Thoracic aorta (tissue), 2 donors: Measurements from ENCODE around the gene ACYP2. TPM values are rescaled to one million over a fixed set of nuclear protein-coding genes. Genes with fewer than 3 reads are reported as not detected.

Source experiments
- ATAC-seq: fragments of 150-250 bp; one replicate; pipeline ENCODE4 v1.8.0; 2017; ENCODE audit warnings: low read depth; ENCODE audit not compliant: insufficient number of reproducible peaks, low FRiP score
- DNase-seq: peaks from one replicate; pipeline ENCODE4 v3.0.0-alpha.2; 2020; ENCODE audit warnings: low spot score
- H3K27ac ChIP-seq, 2 donors: fragments of 200-600 bp; sonication (generic); 1 replicate in 1 of 2; 2 replicates in 1 of 2; pipeline ENCODE4 v1.5.1; 2016; ENCODE audit warnings: mild to moderate bottlenecking in 2 of 2, moderate library complexity in 2 of 2
- H3K27me3 ChIP-seq: fragments of 200-600 bp; sonication (generic); replicated peaks from 2 replicates; pipeline ENCODE4 v1.6.0; 2016; ENCODE audit warnings: mild to moderate bottlenecking; ENCODE audit not compliant: insufficient read depth
- H3K36me3 ChIP-seq: fragments of 200-600 bp; sonication (generic); one replicate; pipeline ENCODE4 v1.5.1; 2016
- H3K4me1 ChIP-seq, 2 donors: fragments of 200-600 bp; sonication (generic); 1 replicate in 1 of 2; 2 replicates in 1 of 2; pipeline versions ENCODE4 v1.5.1 to v1.6.0; 2016; ENCODE audit warnings: low read depth in 2 of 2, mild to moderate bottlenecking in 1 of 2; ENCODE audit not compliant: control insufficient read depth in 1 of 2
- H3K4me3 ChIP-seq: fragments of 200-600 bp; sonication (generic); 2 replicates; pipeline ENCODE4 v1.5.1; 2016; ENCODE audit warnings: mild to moderate bottlenecking
- H3K9me3 ChIP-seq: fragments of 200-600 bp; sonication (generic); 2 replicates; pipeline ENCODE4 v1.5.1; 2016
- total RNA-seq, 2 donors: library from RNA; depleted of rRNA; stranded (reverse); fragments of >200 nt; gene quantifications; one replicate each; pipeline versions ENCODE4 v1.1.0 to v1.2.3, GENCODE V29; 2016
- TF ChIP-seq, protein P1 (sequence below): fragments of 200-600 bp; sonication (generic); IDR thresholded peaks from one replicate; pipeline ENCODE4 v1.5.1; 2019; ENCODE audit warnings: antibody characterized with exemption

Gene ACYP2
- total RNA-seq, 2 donors from 2014 or later = 15.5 to 26.7 TPM

DNA sequence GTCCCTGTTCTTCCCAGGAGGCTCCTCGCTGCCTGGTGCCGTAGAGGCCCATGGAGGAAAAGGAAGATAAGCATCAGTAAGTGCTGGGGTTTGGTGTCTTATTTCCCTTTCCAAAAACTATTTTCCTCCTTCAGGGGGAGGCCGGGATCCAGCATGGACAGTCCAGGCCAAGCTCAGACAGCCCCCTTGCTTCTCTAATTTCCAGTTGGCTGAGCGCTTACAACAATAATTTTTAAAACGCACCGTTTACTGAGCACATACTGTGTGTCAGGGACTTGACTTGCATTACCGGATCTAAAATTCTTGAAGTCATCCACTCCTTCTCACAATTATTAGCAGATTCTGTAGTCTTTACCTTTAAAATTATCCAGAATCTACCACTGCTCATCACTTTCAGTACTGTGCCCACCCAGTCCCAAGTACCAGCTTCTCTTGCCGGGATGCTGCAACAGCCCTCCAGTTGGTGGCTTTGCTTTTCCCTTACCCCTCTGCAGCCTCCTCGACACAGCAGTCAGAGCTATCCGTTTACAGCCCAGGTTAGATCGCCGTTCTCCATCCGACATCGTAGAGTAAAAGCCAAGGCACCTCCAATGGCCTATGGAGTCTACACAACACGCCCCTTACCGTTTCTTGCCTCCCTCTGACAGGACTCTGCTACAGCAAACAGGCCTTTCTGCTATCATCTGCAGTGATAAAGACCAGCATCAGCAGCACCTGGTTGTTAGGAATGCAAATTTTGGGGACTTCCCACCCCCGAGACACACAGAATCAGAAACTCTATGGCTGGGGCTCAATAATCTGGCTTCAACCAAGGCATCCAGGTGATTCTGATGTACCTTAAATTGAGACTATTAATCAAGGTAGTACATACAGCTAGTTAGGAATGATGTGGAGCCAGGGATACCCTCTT is 215.8 kb downstream of the ACYP2 start:
- Histone ChIP-seq H3K4me1 (peaks cover 8 to 14% of the 10 kb centered on the region in 2 donors), H3K36me3 (no peaks in the 10 kb centered on the region), H3K4me3 (peak overlapping the region; percentile 76), H3K9me3 (no peaks in the 10 kb centered on the region), H3K27ac (peak overlapping the region; percentile 80 to 92), H3K27me3 (no peaks in the 10 kb centered on the region)
- DNase-seq (no peak), ATAC-seq (no peak)
- TF ChIP-seq, protein P1, sequence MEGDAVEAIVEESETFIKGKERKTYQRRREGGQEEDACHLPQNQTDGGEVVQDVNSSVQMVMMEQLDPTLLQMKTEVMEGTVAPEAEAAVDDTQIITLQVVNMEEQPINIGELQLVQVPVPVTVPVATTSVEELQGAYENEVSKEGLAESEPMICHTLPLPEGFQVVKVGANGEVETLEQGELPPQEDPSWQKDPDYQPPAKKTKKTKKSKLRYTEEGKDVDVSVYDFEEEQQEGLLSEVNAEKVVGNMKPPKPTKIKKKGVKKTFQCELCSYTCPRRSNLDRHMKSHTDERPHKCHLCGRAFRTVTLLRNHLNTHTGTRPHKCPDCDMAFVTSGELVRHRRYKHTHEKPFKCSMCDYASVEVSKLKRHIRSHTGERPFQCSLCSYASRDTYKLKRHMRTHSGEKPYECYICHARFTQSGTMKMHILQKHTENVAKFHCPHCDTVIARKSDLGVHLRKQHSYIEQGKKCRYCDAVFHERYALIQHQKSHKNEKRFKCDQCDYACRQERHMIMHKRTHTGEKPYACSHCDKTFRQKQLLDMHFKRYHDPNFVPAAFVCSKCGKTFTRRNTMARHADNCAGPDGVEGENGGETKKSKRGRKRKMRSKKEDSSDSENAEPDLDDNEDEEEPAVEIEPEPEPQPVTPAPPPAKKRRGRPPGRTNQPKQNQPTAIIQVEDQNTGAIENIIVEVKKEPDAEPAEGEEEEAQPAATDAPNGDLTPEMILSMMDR = no peak

DNA sequence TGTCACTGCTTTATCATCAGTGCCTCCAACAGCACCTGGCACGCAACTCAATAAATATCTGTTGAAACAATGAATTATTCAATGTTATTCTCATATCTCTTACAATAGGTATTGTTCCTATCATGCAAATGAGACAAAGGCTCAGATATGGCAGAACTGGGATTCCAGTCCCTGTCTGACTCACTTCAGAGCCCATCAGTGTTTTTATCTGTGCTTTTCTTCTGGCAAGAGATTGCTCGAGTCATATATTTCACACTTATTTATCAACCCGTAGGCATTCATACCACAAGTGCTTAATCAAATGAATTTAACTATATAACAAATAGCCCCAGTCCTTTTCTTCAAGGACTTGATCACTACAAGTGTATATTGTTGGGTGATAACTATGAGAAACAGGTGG is 217.0 kb downstream of the ACYP2 start:
- Histone ChIP-seq H3K27ac (no peak overlapping the region), H3K4me1 (peaks cover 12 to 14% of the 10 kb centered on the region in 2 donors), H3K27me3 (no peaks in the 10 kb centered on the region), H3K9me3 (no peaks in the 10 kb centered on the region), H3K4me3 (no peak overlapping the region), H3K36me3 (no peaks in the 10 kb centered on the region)
- TF ChIP-seq, protein P1 = no peak
- ATAC-seq (no peak), DNase-seq (no peak)

- Histone ChIP-seq H3K4me1 (peaks cover 2 to 7% of the 10 kb centered on the region in 2 donors), H3K4me3 (no peak overlapping the region), H3K27me3 (no peaks in the 10 kb centered on the region), H3K27ac (no peak overlapping the region), H3K36me3 (no peaks in the 10 kb centered on the region), H3K9me3 (no peaks in the 10 kb centered on the region)
- TF ChIP-seq, protein P1 = no peak
- ATAC-seq (no peak), DNase-seq (no peak)
These were observed 220.9 kb downstream of the ACYP2 start for GRCh38 chr2:54336136-54336976.

- no peak for ATAC-seq
- no peak for DNase-seq
- TF ChIP-seq, protein P1 = no peak
- Histone ChIP-seq H3K27ac (no peak overlapping the region), H3K27me3 (no peaks in the 10 kb centered on the region), H3K4me3 (no peak overlapping the region), H3K9me3 (no peaks in the 10 kb centered on the region), H3K4me1 (peaks cover 0 to 7% of the 10 kb centered on the region in 2 donors), H3K36me3 (no peaks in the 10 kb centered on the region)
These were observed 221.5 kb downstream of the ACYP2 start for GRCh38 chr2:54336977-54337255.

DNA sequence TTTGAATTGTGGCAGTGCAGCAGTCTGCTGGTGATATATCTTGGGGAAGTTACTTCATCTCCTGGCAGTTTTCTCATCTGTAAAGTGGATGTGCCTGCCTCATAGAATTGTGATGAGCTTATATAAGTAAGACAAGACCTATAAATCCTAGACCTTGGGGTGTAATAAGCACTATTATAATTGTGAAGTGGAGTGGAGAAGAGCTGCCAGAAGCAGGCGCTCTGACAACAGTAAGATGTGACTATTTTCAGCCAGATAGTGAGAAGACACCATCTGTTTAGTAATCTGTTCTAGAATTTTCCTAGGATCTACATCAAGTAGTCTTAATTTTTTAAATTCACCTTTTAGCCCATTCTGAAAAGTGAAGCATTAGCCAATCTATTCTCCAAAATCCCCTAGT is 226.2 kb downstream of the ACYP2 start:
- DNase-seq = no peak
- Histone ChIP-seq H3K9me3 (no peaks in the 10 kb centered on the region), H3K36me3 (no peaks in the 10 kb centered on the region), H3K4me1 (no peaks in the 10 kb centered on the region), H3K27me3 (no peaks in the 10 kb centered on the region), H3K27ac (no peak overlapping the region), H3K4me3 (no peak overlapping the region)
- no peak for ATAC-seq
- TF ChIP-seq, protein P1 = no peak
